Activated naive CD8-positive, alpha-beta T cell treated with anti-CD3 and anti-CD28 coated beads, Interleukin-2, amount 50 U/mL, for 24 hours (primary cell): ENCODE results near the gene STT3B.

Source experiments
- ATAC-seq: fragments of 150-1000 bp; cut with Tn5 transposase; one replicate; pipeline ENCODE4 v1.10.0; 2021
- DNase-seq: peaks from one replicate; pipeline ENCODE4 v3.0.0; 2021
- H3K27ac Mint-ChIP-seq: one replicate; pipeline ENCODE4 v1.8.0; 2021; ENCODE audit warnings: mild to moderate bottlenecking, mixed read lengths
- H3K27me3 Mint-ChIP-seq: one replicate; pipeline ENCODE4 v1.8.0; 2021; ENCODE audit warnings: mixed read lengths
- H3K36me3 Mint-ChIP-seq: one replicate; pipeline ENCODE4 v1.8.0; 2021; ENCODE audit warnings: low read depth, mixed read lengths
- H3K4me1 Mint-ChIP-seq: one replicate; pipeline ENCODE4 v1.8.0; 2021; ENCODE audit warnings: mixed read lengths
- H3K4me3 Mint-ChIP-seq: one replicate; pipeline ENCODE4 v1.8.0; 2021; ENCODE audit warnings: mild to moderate bottlenecking, moderate library complexity, mixed read lengths
- H3K9me3 Mint-ChIP-seq: one replicate; pipeline ENCODE4 v1.8.0; 2021; ENCODE audit warnings: mixed read lengths

STT3B gene

DNA sequence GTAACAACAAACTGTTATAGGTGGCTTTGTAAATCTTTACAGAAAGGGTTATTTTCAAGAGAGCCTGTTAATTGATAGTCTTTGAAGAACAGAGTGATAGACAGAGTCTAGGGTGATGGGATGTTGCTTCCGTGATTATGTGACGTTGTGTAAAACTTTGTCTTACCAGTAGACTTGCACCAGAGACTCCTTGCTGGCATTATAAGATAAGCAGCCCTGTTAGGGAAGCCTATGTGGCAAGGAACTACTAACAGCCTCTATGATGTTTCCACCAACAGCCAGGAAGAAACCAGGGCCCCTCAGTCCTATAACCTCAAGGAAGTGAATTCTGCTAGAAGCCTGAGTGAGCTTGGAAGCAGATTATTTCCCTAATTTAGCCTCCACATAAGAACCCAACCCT is 18.9 kb downstream of the STT3B start:
- no peak for ATAC-seq
- no peak overlapping the region for H3K27ac Mint-ChIP-seq

DNA sequence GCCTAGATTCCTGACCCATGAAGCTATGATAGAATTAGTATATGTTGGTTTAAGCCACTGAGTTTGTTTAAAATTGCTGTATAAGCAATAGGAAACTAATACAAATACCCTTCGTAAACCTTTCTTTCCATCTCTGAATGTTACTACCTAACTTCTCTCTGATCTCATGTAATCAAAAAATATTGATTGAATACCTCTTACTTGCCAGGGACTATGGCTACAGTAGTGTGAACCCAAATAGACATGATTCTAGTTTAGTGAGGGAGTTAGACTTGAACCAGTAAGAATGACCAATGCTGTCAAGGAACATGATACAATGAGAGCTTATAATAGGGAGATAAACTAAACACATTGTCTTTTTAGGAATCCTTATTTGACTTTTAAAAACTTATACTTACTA is 19.4 kb downstream of the STT3B start:
- Mint-ChIP-seq H3K36me3 (peaks cover 20% of the 10 kb centered on the region), H3K4me1 (peaks cover 78% of the 10 kb centered on the region), H3K4me3 (no peak overlapping the region), H3K9me3 (peaks cover 21% of the 10 kb centered on the region), H3K27me3 (no peaks in the 10 kb centered on the region), H3K27ac (no peak overlapping the region)
- no peak for DNase-seq
- ATAC-seq, result no peak

More for the DNA sequence above, 18.9 kb downstream of the STT3B start:
- no peak for DNase-seq
- H3K4me1 Mint-ChIP-seq, result peaks cover 76% of the 10 kb centered on the region
- no peak overlapping the region for H3K4me3 Mint-ChIP-seq
- peaks cover 16% of the 10 kb centered on the region for H3K36me3 Mint-ChIP-seq
- peaks cover 16% of the 10 kb centered on the region for H3K9me3 Mint-ChIP-seq
- H3K27me3 Mint-ChIP-seq, result no peaks in the 10 kb centered on the region

DNA sequence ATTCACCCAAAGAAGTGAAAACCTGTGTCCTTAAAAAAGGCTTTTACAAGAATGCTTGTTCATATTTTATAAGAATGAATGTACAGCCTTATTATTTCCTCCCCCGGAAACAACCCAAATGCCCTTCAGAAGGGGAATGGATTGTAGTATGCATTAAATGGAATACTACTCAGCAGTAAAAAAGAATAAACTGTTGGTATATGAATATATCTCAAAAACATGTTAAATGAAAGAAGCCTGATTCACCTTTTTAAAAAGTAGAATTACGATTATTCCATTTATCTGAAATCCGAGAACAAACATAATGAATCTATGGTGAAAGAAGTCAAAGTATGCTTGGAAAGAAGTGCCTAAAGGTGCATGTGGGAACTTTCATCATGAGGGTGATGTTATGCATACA is 20.5 kb downstream of the STT3B start:
- Mint-ChIP-seq H3K4me1 (peaks cover 75% of the 10 kb centered on the region), H3K27me3 (no peaks in the 10 kb centered on the region), H3K27ac (no peak overlapping the region), H3K9me3 (peaks cover 25% of the 10 kb centered on the region), H3K36me3 (peaks cover 25% of the 10 kb centered on the region), H3K4me3 (no peak overlapping the region)
- ATAC-seq (no peak), DNase-seq (no peak)

DNA sequence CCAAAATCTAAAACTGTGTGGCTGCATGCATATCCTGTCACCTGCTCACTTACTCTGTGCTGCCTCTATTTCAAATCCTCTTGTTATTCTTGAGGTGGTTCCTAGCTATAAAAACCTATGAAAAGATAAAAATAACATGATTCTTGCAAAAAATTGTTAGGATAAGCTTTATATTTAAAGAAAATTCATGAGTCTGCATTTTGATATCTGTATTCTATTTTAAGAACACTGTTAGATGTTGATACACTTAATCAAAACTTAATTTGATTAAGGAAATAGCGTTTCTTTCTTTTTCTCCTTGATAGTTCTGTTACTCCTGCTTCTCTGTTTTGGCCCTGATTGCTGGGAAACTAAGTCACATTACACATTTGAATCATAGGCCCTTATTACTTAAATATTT is 22.5 kb downstream of the STT3B start:
- Mint-ChIP-seq H3K4me3 (no peak overlapping the region), H3K27me3 (no peaks in the 10 kb centered on the region), H3K4me1 (peaks cover 81% of the 10 kb centered on the region), H3K9me3 (peaks cover 44% of the 10 kb centered on the region), H3K36me3 (peaks cover 43% of the 10 kb centered on the region), H3K27ac (peak overlapping the region; percentile 51)
- no peak for DNase-seq
- ATAC-seq, result no peak

DNA sequence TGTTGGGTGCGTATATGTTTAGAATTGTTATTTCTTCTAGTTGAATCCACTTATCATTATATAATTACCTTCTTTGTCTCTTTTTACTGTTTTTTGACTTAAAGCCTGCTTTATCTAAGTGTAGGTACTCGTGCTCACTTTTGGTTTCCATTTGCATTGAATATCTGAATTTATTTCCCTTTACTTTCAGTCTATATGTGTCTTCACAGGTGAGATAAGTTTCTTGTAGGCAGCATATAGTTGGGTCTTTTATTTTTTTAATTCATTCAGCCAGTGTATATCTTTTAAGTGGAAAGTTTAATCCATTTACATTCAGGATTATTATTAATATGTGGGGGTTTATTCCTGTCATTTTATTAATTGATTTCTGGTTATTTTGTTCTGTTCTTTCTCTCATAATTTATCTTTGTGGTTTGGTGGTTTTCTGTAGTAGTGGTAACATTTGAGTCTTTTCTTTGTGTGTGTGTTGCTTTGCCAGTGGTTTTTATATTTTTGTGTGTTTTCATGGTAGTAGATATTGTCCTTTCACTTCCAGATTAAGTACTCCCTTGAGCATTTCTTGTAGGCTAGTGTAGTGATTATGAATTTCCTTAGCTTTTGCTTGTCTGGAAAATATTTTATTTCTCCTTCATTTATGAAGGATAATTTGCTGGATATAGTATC is 27.3 kb downstream of the STT3B start:
- Mint-ChIP-seq H3K4me3 (peak overlapping the region; percentile 26), H3K36me3 (peaks cover 46% of the 10 kb centered on the region), H3K9me3 (peaks cover 43% of the 10 kb centered on the region), H3K27me3 (no peaks in the 10 kb centered on the region), H3K4me1 (peaks cover 85% of the 10 kb centered on the region), H3K27ac (peak overlapping the region; percentile 60)
- DNase-seq, result no peak
- ATAC-seq, result no peak

DNA sequence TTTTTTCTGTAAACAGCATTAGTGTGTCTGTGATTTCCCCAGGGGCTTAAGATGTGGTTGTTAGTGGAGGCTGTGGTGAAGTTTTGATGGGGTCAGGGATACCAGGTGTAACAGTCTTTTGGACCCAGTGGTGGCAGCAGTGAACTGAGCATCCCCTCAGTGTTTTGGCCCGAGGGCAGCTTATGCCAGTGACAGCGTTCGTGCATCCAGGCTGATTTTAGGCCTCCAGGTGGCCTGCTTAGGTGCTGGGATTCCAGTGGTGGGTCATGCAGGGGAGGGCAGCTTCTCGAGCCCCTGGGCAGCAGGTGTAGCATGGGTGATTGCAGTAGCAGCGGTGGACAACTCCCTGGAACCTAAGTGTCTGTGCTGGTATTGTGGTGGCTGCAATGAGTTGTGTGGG is 29.2 kb downstream of the STT3B start:
- Mint-ChIP-seq H3K4me1 (peaks cover 86% of the 10 kb centered on the region), H3K27ac (peak overlapping the region; percentile 50), H3K27me3 (no peaks in the 10 kb centered on the region), H3K4me3 (no peak overlapping the region), H3K36me3 (peaks cover 36% of the 10 kb centered on the region), H3K9me3 (peaks cover 30% of the 10 kb centered on the region)
- DNase-seq, result no peak
- peak; percentile 48 for ATAC-seq

DNA sequence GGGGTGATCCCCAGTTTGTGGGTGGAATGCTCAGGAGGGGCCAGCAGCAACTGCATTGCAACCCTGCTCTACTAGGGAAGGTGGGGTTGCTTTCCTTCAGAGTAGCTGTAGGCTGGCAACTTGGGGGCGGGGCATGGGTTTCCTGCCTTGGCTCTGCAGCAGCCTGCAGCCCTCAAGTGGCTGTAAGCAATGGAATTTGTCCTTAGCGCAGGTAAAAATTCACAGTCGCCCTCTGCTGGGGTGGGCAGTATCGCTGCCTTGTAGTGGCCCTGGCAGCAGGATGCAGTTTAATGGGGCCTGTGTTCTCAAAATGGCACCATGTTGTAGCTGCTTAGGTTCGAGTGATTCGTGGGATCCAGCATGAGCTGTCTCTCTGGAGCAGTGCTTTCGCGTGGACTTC is 29.8 kb downstream of the STT3B start:
- ATAC-seq, result peak; percentile 22
- Mint-ChIP-seq H3K4me1 (peaks cover 86% of the 10 kb centered on the region), H3K36me3 (peaks cover 33% of the 10 kb centered on the region), H3K4me3 (no peak overlapping the region), H3K27me3 (no peaks in the 10 kb centered on the region), H3K27ac (peak overlapping the region; percentile 50), H3K9me3 (peaks cover 26% of the 10 kb centered on the region)
- DNase-seq, result peak; percentile 18

DNA sequence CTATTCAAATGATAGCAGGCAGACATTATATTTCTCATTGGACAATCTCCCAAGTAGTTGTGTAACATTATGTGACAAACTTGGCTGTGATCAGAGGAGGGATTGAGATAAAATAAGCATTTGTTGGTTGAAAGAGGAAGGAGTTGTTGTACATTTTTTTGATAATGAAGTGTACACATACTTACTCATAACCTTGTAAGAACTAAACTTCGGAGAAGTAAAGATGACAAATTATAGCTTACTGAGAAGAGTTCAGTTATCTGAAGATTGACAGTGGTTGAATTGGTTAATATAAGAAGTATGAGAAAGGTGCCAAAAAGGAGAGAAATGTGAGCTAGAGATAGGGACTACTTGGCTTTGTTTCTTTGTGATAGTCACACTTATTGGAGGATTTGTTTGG is 32.6 kb downstream of the STT3B start:
- Mint-ChIP-seq H3K4me1 (peaks cover 84% of the 10 kb centered on the region), H3K27me3 (no peaks in the 10 kb centered on the region), H3K36me3 (peaks cover 11% of the 10 kb centered on the region), H3K9me3 (peaks cover 4% of the 10 kb centered on the region), H3K27ac (peak overlapping the region; percentile 40), H3K4me3 (no peak overlapping the region)
- no peak for DNase-seq
- no peak for ATAC-seq

DNA sequence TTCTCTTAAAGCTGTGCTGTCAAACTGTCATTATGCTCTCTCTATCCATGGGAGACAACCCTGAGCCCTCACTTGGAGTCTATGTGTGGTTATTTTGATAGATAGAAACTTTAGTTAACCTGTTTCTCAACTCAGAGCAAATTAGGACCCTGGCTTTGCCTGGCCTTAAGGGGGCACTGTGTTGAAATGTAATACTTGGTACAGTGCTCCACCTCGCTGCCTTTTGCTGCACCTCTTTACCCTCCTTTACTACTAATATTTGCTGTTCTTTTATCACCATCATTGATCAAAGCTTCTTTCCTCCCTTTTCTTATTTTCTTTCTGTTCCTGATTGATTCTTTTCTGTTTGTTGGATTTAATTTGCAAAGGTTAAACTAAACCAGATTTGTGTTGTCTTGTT is 34.3 kb downstream of the STT3B start:
- H3K4me3 Mint-ChIP-seq, result no peak overlapping the region
- H3K9me3 Mint-ChIP-seq, result no peaks in the 10 kb centered on the region
- no peaks in the 10 kb centered on the region for H3K27me3 Mint-ChIP-seq
- H3K4me1 Mint-ChIP-seq, result peaks cover 84% of the 10 kb centered on the region
- no peak overlapping the region for H3K27ac Mint-ChIP-seq
- H3K36me3 Mint-ChIP-seq, result peaks cover 8% of the 10 kb centered on the region
- ATAC-seq, result peak; percentile 70
- DNase-seq, result peak; percentile 16

DNA sequence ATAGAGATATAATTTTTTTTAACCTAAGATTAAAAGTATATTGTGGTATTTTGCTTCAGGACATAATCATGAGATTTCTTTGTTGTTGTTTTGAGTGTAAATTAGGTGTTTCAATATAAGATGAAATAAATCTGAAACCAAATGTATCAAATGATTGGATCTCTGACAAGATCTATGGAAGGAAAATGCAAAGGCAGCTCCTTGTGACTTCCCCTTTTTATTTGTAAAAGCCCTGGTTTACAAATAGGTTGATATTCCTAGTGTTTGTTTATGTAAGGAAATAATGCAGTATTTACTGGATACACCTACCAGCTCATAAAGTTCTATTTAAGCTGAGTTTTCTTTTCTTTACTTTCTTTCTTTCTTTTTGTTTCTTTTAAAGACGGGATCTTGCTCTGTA is 35.9 kb downstream of the STT3B start:
- ATAC-seq (no peak), DNase-seq (no peak)
- Mint-ChIP-seq H3K4me3 (no peak overlapping the region), H3K36me3 (peaks cover 5% of the 10 kb centered on the region), H3K27ac (no peak overlapping the region), H3K9me3 (no peaks in the 10 kb centered on the region), H3K4me1 (peaks cover 69% of the 10 kb centered on the region), H3K27me3 (no peaks in the 10 kb centered on the region)

DNA sequence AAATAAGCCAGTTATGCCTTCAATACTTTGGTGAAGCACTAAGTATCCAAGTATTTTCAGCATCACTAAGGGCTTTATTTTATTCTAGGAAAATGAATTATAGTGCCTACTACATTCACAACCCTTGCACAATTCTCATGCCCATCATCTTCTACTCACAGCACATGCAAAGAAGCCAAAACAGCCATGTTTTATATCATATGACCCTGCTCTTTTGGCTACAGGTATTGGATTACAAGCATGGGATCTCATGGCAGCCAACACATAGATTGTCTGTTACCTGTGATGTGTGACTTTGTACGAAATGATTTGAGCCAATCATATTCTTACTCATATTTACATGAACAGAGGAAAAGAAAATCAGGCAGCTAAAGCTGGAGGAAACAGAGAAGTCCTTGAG is 38.6 kb downstream of the STT3B start:
- DNase-seq (no peak), ATAC-seq (no peak)
- H3K4me1 Mint-ChIP-seq, result peaks cover 46% of the 10 kb centered on the region
- peaks cover 7% of the 10 kb centered on the region for H3K36me3 Mint-ChIP-seq
- no peak overlapping the region for H3K27ac Mint-ChIP-seq
- H3K27me3 Mint-ChIP-seq, result no peaks in the 10 kb centered on the region
- no peak overlapping the region for H3K4me3 Mint-ChIP-seq
- H3K9me3 Mint-ChIP-seq, result no peaks in the 10 kb centered on the region

DNA sequence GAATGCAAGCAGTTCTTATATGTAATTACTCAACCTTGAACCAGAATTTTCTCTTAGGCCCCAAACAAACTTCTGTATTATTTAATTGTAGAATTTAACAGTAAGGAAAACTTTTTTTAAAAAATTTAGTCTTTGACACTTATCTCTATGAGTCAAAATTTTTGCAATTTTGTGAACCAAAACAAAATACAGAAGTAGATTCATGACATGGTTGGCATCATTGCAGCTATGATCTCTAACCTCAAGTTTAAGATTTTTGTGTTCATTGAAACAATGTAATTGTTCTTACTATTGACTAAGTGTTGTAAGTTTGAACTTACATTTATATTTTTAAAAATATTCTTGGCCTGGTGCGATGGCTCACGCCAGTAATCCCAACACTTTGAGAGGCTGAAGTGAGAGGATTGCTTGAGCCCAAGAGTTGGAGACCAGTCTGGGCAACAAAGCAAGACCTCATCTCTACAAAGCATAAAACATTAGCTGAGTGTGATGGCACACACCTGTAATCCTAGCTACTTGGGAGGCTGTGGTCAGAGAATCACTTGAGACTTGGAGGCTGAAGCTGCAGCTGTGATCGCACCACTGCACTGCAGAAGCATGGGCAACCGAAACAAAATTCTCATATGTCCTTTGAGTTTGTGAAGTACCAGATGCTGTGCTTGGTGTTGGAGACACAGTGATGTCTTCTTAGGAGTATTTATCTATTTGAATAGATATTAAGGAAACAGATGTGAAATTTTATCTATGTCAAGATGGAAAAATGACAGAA is 39.7 kb downstream of the STT3B start:
- no peaks in the 10 kb centered on the region for H3K9me3 Mint-ChIP-seq
- H3K4me1 Mint-ChIP-seq, result peaks cover 36% of the 10 kb centered on the region
- H3K27me3 Mint-ChIP-seq, result no peaks in the 10 kb centered on the region
- no peak for DNase-seq
- H3K36me3 Mint-ChIP-seq, result peaks cover 15% of the 10 kb centered on the region
- H3K27ac Mint-ChIP-seq, result no peak overlapping the region
- ATAC-seq, result no peak
- no peak overlapping the region for H3K4me3 Mint-ChIP-seq

DNA sequence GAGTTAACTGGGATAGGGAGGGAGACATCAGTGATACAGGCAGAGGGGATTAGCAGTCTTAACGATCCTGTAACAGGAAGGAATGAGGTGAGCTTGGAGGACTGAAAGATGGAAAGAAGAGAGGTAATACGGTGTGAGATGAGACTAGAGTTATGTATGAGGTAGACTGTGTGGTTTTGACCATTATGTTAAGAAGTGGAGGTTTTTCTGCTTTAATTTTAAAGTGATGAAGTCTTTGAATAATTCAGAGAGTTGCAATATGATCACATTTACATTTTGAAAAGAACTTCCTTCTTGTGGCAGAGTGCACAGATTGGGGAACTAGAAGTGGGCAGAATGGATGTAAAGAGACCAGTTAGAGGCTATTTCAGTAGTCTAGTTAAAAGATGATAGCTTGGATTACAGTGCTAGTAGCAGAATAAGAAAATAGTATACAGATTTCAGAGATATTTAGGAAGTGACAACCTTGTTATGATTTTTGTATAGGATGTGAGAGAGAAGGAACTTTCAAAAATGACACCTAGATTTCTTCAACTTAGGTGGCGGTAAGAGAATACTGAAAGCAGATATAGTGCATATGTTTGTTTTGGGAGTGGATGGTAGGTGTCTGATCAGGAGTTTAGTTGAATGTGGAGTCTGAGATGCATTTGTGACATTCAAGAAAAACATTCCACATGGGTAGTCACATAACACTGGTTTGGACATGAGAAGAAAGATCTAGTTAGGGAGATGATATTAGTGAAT is 40.5 kb downstream of the STT3B start:
- H3K36me3 Mint-ChIP-seq, result peaks cover 21% of the 10 kb centered on the region
- no peak overlapping the region for H3K4me3 Mint-ChIP-seq
- no peak overlapping the region for H3K27ac Mint-ChIP-seq
- H3K9me3 Mint-ChIP-seq, result no peaks in the 10 kb centered on the region
- H3K27me3 Mint-ChIP-seq, result no peaks in the 10 kb centered on the region
- DNase-seq, result no peak
- H3K4me1 Mint-ChIP-seq, result peaks cover 30% of the 10 kb centered on the region
- no peak for ATAC-seq

DNA sequence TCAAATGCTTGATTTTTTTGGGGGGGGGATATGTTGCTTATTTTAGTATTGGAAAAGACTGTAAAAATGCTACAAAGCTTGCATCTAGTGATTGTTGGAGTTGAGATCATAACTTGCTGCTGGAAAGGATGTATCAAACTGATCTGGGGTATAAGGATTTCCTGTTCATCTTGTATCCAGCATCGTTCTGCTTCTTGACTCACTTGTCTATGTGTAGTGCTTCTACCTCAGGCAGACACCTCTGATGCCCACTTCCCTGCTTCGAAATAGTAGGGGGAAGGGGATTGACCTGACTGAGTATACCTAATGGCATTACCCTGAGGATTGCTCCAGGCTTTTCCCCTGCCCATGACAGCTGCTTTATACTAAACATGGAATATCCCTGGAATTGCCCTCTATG is 42.7 kb downstream of the STT3B start:
- Mint-ChIP-seq H3K27ac (peak overlapping the region; percentile 0), H3K4me1 (peaks cover 22% of the 10 kb centered on the region), H3K4me3 (no peak overlapping the region), H3K9me3 (no peaks in the 10 kb centered on the region), H3K27me3 (no peaks in the 10 kb centered on the region), H3K36me3 (peaks cover 36% of the 10 kb centered on the region)
- ATAC-seq (peak; percentile 71), DNase-seq (no peak)

DNA sequence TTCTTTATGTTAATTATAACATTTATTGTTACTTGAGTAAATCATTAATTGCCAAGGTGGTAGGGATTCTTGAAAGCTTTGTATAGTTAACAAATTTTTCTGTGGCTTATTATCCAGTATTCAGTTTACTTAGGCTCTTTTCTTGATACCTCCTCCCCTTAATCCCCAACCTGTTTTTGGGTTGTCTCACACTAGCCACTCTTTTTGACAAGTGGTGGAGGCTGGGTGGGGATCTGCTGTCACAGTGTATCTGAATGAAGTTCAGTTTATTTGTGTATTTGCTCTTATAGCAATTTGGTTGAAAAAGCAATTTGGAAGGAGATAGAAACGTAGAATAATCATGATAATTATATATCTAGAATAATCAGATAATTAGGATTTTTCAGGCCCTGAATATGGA is 43.8 kb downstream of the STT3B start:
- no peak for DNase-seq
- Mint-ChIP-seq H3K9me3 (no peaks in the 10 kb centered on the region), H3K4me1 (peaks cover 17% of the 10 kb centered on the region), H3K27ac (no peak overlapping the region), H3K27me3 (no peaks in the 10 kb centered on the region), H3K4me3 (no peak overlapping the region), H3K36me3 (peaks cover 38% of the 10 kb centered on the region)
- ATAC-seq, result no peak
